Gastroesophageal sphincter (tissue), 4 donors: ENCODE results near the gene CAMK2N1. TPM values are rescaled to one million over a fixed set of nuclear protein-coding genes. Genes with fewer than 3 reads are reported as not detected.
A peak's percentile ranks its signal among the peaks of the same experiment; 100 is the strongest.

Source experiments
- ATAC-seq: fragments of 150-250 bp; one replicate; pipeline ENCODE4 v1.9.1; 2016; ENCODE audit warnings: mild to moderate bottlenecking, moderate library complexity
- H3K27ac ChIP-seq, 4 donors: fragments of 200-600 bp; sonication (generic) in 3 of 4; 1 replicate in 3 of 4; 2 replicates in 1 of 4; pipeline ENCODE4 v1.5.1; 2016 to 2019
- H3K27me3 ChIP-seq: fragments of 200-600 bp; sonication (generic); one replicate; pipeline ENCODE4 v1.5.1; 2019
- H3K36me3 ChIP-seq, 2 donors: fragments of 200-600 bp; sonication (generic); one replicate each; pipeline ENCODE4 v1.5.1; 2019; ENCODE audit warnings: control low read depth in 1 of 2
- H3K4me1 ChIP-seq, 3 donors: fragments of 200-600 bp; sonication (generic); 1 replicate in 2 of 3; 2 replicates in 1 of 3; pipeline ENCODE4 v1.5.1; 2016 to 2019; ENCODE audit warnings: control low read depth in 2 of 3
- H3K4me3 ChIP-seq, 2 donors: fragments of 200-600 bp; sonication (generic); one replicate each; pipeline ENCODE4 v1.5.1; 2019; ENCODE audit warnings: mild to moderate bottlenecking in 1 of 2, moderate library complexity in 1 of 2
- H3K9me3 ChIP-seq, 3 donors: fragments of 200-600 bp; sonication (generic); one replicate each; pipeline ENCODE4 v1.5.1; 2017 to 2019; ENCODE audit warnings: control low read depth in 2 of 3
- CTCF ChIP-seq, 4 experiments: fragments of 200-600 bp in 2 of 4; fragments of 450-650 bp in 2 of 4; sonication (generic) in 1 of 4; IDR thresholded peaks; one replicate each; pipeline ENCODE4 v1.5.1; 2017 to 2019; ENCODE audit warnings: antibody characterized with exemption in 4 of 4, mild to moderate bottlenecking in 2 of 4, moderate library complexity in 2 of 4
- EP300 ChIP-seq: sonication (generic); formaldehyde crosslinking; IDR thresholded peaks from one replicate; pipeline ENCODE4 v1.6.1; 2017; ENCODE audit warnings: antibody characterized with exemption, mild to moderate bottlenecking
- POLR2A ChIP-seq, 2 donors: fragments of 450-650 bp; IDR thresholded peaks; one replicate each; pipeline ENCODE4 v1.6.1; 2017; ENCODE audit warnings: antibody characterized with exemption in 2 of 2, mild to moderate bottlenecking in 2 of 2, moderate library complexity in 1 of 2
- POLR2AphosphoS5 ChIP-seq: sonication (generic); formaldehyde crosslinking; IDR thresholded peaks from one replicate; pipeline ENCODE4 v1.6.1; 2017; ENCODE audit warnings: antibody characterized with exemption
- WGBS, 2 donors: methylation state at CpG; one replicate each; pipeline ENCODE4 v1.1.5; 2018; ENCODE audit warnings: low coverage in 1 of 2; 5-methylcytosine and 5-hydroxymethylcytosine counted together
- total RNA-seq, 4 donors: library from RNA; depleted of rRNA; stranded (reverse); fragments of >200 nt; gene quantifications; one replicate each; pipeline ENCODE4 v1.1.0, GENCODE V29; 2016

The CAMK2N1 gene
- total RNA-seq, 4 donors from 2014 or later: 18.2 to 29.6 (median 26.2) TPM

- Histone ChIP-seq H3K27me3 (peaks cover 66% of the 10 kb centered on the region), H3K9me3 (no peaks in the 10 kb centered on the region), H3K4me3 (no peak overlapping the region), H3K36me3 (no peaks in the 10 kb centered on the region), H3K4me1 (peaks cover 0 to 6% (median 0%) of the 10 kb centered on the region in 3 donors), H3K27ac (no peak overlapping the region)
- TF ChIP-seq CTCF (IDR thresholded peaks at IDR 0.05) (no peak), POLR2AphosphoS5 (no peak), EP300 (no peak), POLR2A (IDR thresholded peaks at IDR 0.05) (no peak)
- 46 to 64% methylated on average over 2 to 3 of the region's 3 CpGs for WGBS, 2 donors
- no peak for ATAC-seq
These were observed 15.8 kb downstream of the CAMK2N1 start for GRCh38 chr1:20470194-20470593.

- H3K4me1 ChIP-seq: peaks cover 0 to 6% (median 0%) of the 10 kb centered on the region in 3 donors
- WGBS, 2 donors: 88 to 100% methylated on average over 1 of the region's 1 CpG
- no peak overlapping the region for H3K4me3 ChIP-seq
- H3K36me3 ChIP-seq: no peaks in the 10 kb centered on the region
- no peak for TF ChIP-seq POLR2A (IDR thresholded peaks at IDR 0.05)
- peak in 1 of 4 experiments; percentile 6 for TF ChIP-seq CTCF (IDR thresholded peaks at IDR 0.05)
- no peak for ATAC-seq
- no peaks in the 10 kb centered on the region for H3K9me3 ChIP-seq
- H3K27me3 ChIP-seq: peaks cover 66% of the 10 kb centered on the region
- H3K27ac ChIP-seq: no peak overlapping the region
These were observed 16.5 kb downstream of the CAMK2N1 start for GRCh38 chr1:20469406-20470076.

- Histone ChIP-seq H3K4me3 (no peak overlapping the region), H3K27ac (no peak overlapping the region), H3K27me3 (peaks cover 62% of the 10 kb centered on the region), H3K36me3 (no peaks in the 10 kb centered on the region), H3K4me1 (no peaks in the 10 kb centered on the region), H3K9me3 (no peaks in the 10 kb centered on the region)
- no peak for TF ChIP-seq POLR2AphosphoS5
- TF ChIP-seq EP300: no peak
- no peak for TF ChIP-seq POLR2A (IDR thresholded peaks at IDR 0.05)
- no peak for TF ChIP-seq CTCF (IDR thresholded peaks at IDR 0.05)
- WGBS, 2 donors: 62% methylated on average over 3 of the region's 9 CpGs; no CpG with 5 or more reads in 1 of the 2 donors
- no peak for ATAC-seq
These were observed 19.7 kb downstream of the CAMK2N1 start for GRCh38 chr1:20466273-20466672.

- no peak overlapping the region for H3K4me3 ChIP-seq
- peaks cover 68% of the 10 kb centered on the region for H3K27me3 ChIP-seq
- no peak for TF ChIP-seq POLR2A (IDR thresholded peaks at IDR 0.05)
- no peak for TF ChIP-seq EP300
- no peak for TF ChIP-seq POLR2AphosphoS5
- TF ChIP-seq CTCF (IDR thresholded peaks at IDR 0.05): no peak
- no peak for ATAC-seq
- no peak overlapping the region for H3K27ac ChIP-seq
- no peaks in the 10 kb centered on the region for H3K9me3 ChIP-seq
- H3K4me1 ChIP-seq: no peaks in the 10 kb centered on the region
- 43 to 60% methylated on average over 1 to 5 of the region's 5 CpGs for WGBS, 2 donors
- H3K36me3 ChIP-seq: no peaks in the 10 kb centered on the region
These were observed 20.8 kb downstream of the CAMK2N1 start for GRCh38 chr1:20465187-20465586.

GRCh38 chr1:20463502-20463901 lies 22.5 kb downstream of the CAMK2N1 start:
- no peak overlapping the region for H3K4me3 ChIP-seq
- H3K4me1 ChIP-seq: no peaks in the 10 kb centered on the region
- 78 to 100% methylated on average over 1 of the region's 1 CpG for WGBS, 2 donors
- H3K27me3 ChIP-seq: peaks cover 80% of the 10 kb centered on the region
- H3K9me3 ChIP-seq: no peaks in the 10 kb centered on the region
- no peak for ATAC-seq
- no peaks in the 10 kb centered on the region for H3K36me3 ChIP-seq
- H3K27ac ChIP-seq: no peak overlapping the region
- no peak for TF ChIP-seq POLR2AphosphoS5
- TF ChIP-seq EP300: no peak
- no peak for TF ChIP-seq CTCF (IDR thresholded peaks at IDR 0.05)
- no peak for TF ChIP-seq POLR2A (IDR thresholded peaks at IDR 0.05)
